Endodermal cell (in vitro differentiated cells): ENCODE measurements around the gene FPR2. TPM values are rescaled to one million over a fixed set of nuclear protein-coding genes. Genes with fewer than 3 reads are reported as not detected.

ENCODE experiments used
- DNase-seq: peaks from one replicate; pipeline ENCODE4 v3.0.0-alpha.2; 2017
- H3K27ac ChIP-seq: 2 replicates; pipeline ENCODE4 v1.5.1; 2013; ENCODE audit warnings: mild to moderate bottlenecking, low read depth, low read length, moderate library complexity
- H3K27me3 ChIP-seq: 2 replicates; pipeline ENCODE4 v1.6.1; 2013; ENCODE audit warnings: mild to moderate bottlenecking, low read length, moderate library complexity; ENCODE audit not compliant: insufficient read depth, control insufficient read depth, poor library complexity, severe bottlenecking
- H3K36me3 ChIP-seq: 2 replicates; pipeline ENCODE4 v1.7.0; 2013; ENCODE audit warnings: mild to moderate bottlenecking, low read length, moderate library complexity; ENCODE audit not compliant: control insufficient read depth, insufficient read depth
- H3K4me1 ChIP-seq: one replicate; pipeline ENCODE4 v1.7.0; 2013; ENCODE audit warnings: low read length; ENCODE audit not compliant: control insufficient read depth, insufficient read depth
- H3K4me3 ChIP-seq: 2 replicates; pipeline ENCODE4 v1.5.1; 2013; ENCODE audit warnings: mild to moderate bottlenecking, low read length, moderate library complexity
- H3K9ac ChIP-seq: 2 replicates; pipeline ENCODE4 v1.6.1; 2013; ENCODE audit warnings: mild to moderate bottlenecking, low read length, moderate library complexity; ENCODE audit not compliant: poor library complexity, severe bottlenecking; ENCODE audit errors: extremely low read depth
- H3K9me3 ChIP-seq: 2 replicates; pipeline ENCODE4 v1.6.1; 2013; ENCODE audit warnings: mild to moderate bottlenecking, low read length, moderate library complexity; ENCODE audit not compliant: control insufficient read depth
- H3K27ac Mint-ChIP-seq: 2 replicates; pipeline ENCODE4 v1.8.0; 2020; ENCODE audit warnings: mixed read lengths
- H3K27me3 Mint-ChIP-seq: 2 replicates; pipeline ENCODE4 v1.8.0; 2021; ENCODE audit warnings: mild to moderate bottlenecking, mixed read lengths; ENCODE audit not compliant: insufficient read depth
- H3K36me3 Mint-ChIP-seq: 2 replicates; pipeline ENCODE4 v1.8.0; 2020; ENCODE audit warnings: low read depth, mixed read lengths
- H3K4me1 Mint-ChIP-seq: 2 replicates; pipeline ENCODE4 v1.8.0; 2020; ENCODE audit warnings: mixed read lengths
- H3K4me3 Mint-ChIP-seq: 2 replicates; pipeline ENCODE4 v1.8.0; 2020; ENCODE audit warnings: mild to moderate bottlenecking, moderate library complexity, mixed read lengths
- H3K9me3 Mint-ChIP-seq: 2 replicates; pipeline ENCODE4 v1.8.0; 2020; ENCODE audit warnings: mild to moderate bottlenecking, mixed read lengths
- CTCF ChIP-seq: fragments of 200-600 bp; sonication (generic); conservative IDR thresholded peaks from 2 replicates; pipeline ENCODE4 v1.5.0; 2021; ENCODE audit warnings: antibody characterized with exemption, mild to moderate bottlenecking
- WGBS, 2 experiments: methylation state at CpG; one replicate each; pipeline versions ENCODE4 v1.1.5 to v1.1.7; 2013; ENCODE audit warnings: missing lambda C conversion rate in 2 of 2, mixed read lengths in 1 of 2; ENCODE audit not compliant: insufficient coverage in 1 of 2, insufficient read length in 1 of 2; 5-methylcytosine and 5-hydroxymethylcytosine counted together
- total RNA-seq, 2 donors: library from RNA; stranded (reverse); fragmentation: NEBNext Ultra II Directional in 1 of 2; extraction: Animal tissue kit (Norgen Biotek cat#: 25700) in 1 of 2; gene quantifications; 2 replicates in 1 of 2; 3 replicates in 1 of 2; pipeline ENCODE4 v1.2.1, GENCODE V29; 2021

The FPR2 gene
- total RNA-seq, 2 donors from 2014 or later = 0.11 TPM; not detected in 1

DNA sequence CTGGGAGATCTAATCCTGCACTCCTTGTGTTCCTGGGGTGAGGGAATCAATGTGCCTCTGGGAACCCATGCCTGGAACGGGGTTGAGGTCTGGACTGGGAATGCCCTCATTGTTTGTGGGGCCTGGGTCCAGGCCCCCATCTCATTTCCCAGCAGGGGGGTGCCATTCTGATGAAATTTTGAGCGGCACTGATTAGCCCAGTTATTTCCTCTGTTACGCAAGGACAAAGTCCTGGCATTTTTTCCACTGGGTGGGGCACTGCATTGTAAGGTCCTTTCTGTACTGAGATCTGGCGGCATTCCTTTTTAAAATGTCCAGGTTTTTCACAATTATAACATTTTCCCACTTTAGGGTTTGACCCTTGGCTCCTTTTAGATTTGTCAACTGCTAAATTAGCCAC, 48.8 kb downstream of the FPR2 start:
- H3K36me3 ChIP-seq = no peaks in the 10 kb centered on the region
- no peak for TF ChIP-seq CTCF
- no peaks in the 10 kb centered on the region for H3K27me3 ChIP-seq
- no peak overlapping the region for H3K9ac ChIP-seq
- H3K9me3 ChIP-seq = peaks cover 95% of the 10 kb centered on the region
- no peaks in the 10 kb centered on the region for H3K4me1 ChIP-seq
- no peak for DNase-seq
- H3K27ac ChIP-seq = no peak overlapping the region
- no peak overlapping the region for H3K4me3 Mint-ChIP-seq
- no peaks in the 10 kb centered on the region for H3K27me3 Mint-ChIP-seq
- H3K4me3 ChIP-seq = peak overlapping the region; percentile 71
- H3K36me3 Mint-ChIP-seq = peaks cover 23% of the 10 kb centered on the region
- peaks cover 87% of the 10 kb centered on the region for H3K9me3 Mint-ChIP-seq
- no peak overlapping the region for H3K27ac Mint-ChIP-seq
- 83 to 87% methylated on average over 2 to 4 of the region's 4 CpGs for WGBS, 2 experiments
- no peaks in the 10 kb centered on the region for H3K4me1 Mint-ChIP-seq

- peaks cover 86% of the 10 kb centered on the region for H3K9me3 Mint-ChIP-seq
- H3K4me3 ChIP-seq = no peak overlapping the region
- no peaks in the 10 kb centered on the region for H3K27me3 ChIP-seq
- peaks cover 23% of the 10 kb centered on the region for H3K36me3 Mint-ChIP-seq
- H3K4me1 ChIP-seq = no peaks in the 10 kb centered on the region
- no peak overlapping the region for H3K27ac Mint-ChIP-seq
- no peak for DNase-seq
- H3K9ac ChIP-seq = no peak overlapping the region
- WGBS, 2 experiments = 75 to 91% methylated on average over 7 of the region's 7 CpGs
- H3K36me3 ChIP-seq = no peaks in the 10 kb centered on the region
- no peak overlapping the region for H3K4me3 Mint-ChIP-seq
- no peak for TF ChIP-seq CTCF
- no peaks in the 10 kb centered on the region for H3K27me3 Mint-ChIP-seq
- no peaks in the 10 kb centered on the region for H3K4me1 Mint-ChIP-seq
- no peak overlapping the region for H3K27ac ChIP-seq
- H3K9me3 ChIP-seq = peaks cover 95% of the 10 kb centered on the region
These were observed 49.2 kb downstream of the FPR2 start for GRCh38 chr19:51810223-51810622.

GRCh38 chr19:51811344-51811743, 50.4 kb downstream of the FPR2 start:
- Histone ChIP-seq H3K9ac (no peak overlapping the region), H3K36me3 (no peaks in the 10 kb centered on the region), H3K27me3 (no peaks in the 10 kb centered on the region), H3K4me1 (no peaks in the 10 kb centered on the region), H3K4me3 (peak overlapping the region; percentile 35), H3K9me3 (peaks cover 87% of the 10 kb centered on the region), H3K27ac (no peak overlapping the region)
- DNase-seq = no peak
- Mint-ChIP-seq H3K27ac (no peak overlapping the region), H3K36me3 (peaks cover 19% of the 10 kb centered on the region), H3K27me3 (peaks cover 2% of the 10 kb centered on the region), H3K4me1 (no peaks in the 10 kb centered on the region), H3K9me3 (peaks cover 81% of the 10 kb centered on the region), H3K4me3 (no peak overlapping the region)
- TF ChIP-seq CTCF = no peak
- WGBS, 2 experiments = 85 to 87% methylated on average over 10 to 11 of the region's 11 CpGs
